SU-DHL-6 (cell line): ENCODE data around the gene CHST13.

Experiments
- H2AFZ ChIP-seq: fragments of 200-600 bp; sonication (generic); 2 replicates; pipeline ENCODE4 v1.6.1; 2014; ENCODE audit warnings: low read depth, mild to moderate bottlenecking, moderate library complexity, mixed read lengths, antibody characterized with exemption, low read length; ENCODE audit not compliant: severe bottlenecking
- H3F3A ChIP-seq: fragments of 200-600 bp; shearing (Covaris generic); 2 replicates; pipeline ENCODE4 v1.6.0; 2016; ENCODE audit warnings: antibody characterized with exemption, mild to moderate bottlenecking; ENCODE audit not compliant: insufficient read depth
- H3K27ac ChIP-seq: fragments of 200-600 bp; sonication (generic); 2 replicates; pipeline ENCODE4 v1.5.1; 2016; ENCODE audit warnings: low read depth, mild to moderate bottlenecking, low read length, moderate library complexity, mixed read lengths
- H3K27me3 ChIP-seq: fragments of 200-600 bp; sonication (generic), shearing (Covaris generic); 2 replicates; pipeline ENCODE4 v1.6.0; 2014; ENCODE audit warnings: mild to moderate bottlenecking, low read length
- H3K36me3 ChIP-seq: fragments of 200-600 bp; sonication (generic); 2 replicates; pipeline ENCODE4 v1.6.1; 2014; ENCODE audit warnings: mild to moderate bottlenecking, low read length, mixed read lengths
- H3K4me2 ChIP-seq: fragments of 300-600, 200-600 bp; shearing (Covaris generic), sonication (generic); 2 replicates; pipeline ENCODE4 v1.6.0; 2014; ENCODE audit warnings: low read length, low read depth, mild to moderate bottlenecking; ENCODE audit not compliant: poor library complexity, severe bottlenecking
- H3K4me3 ChIP-seq: fragments of 200-600 bp; sonication (generic); 2 replicates; pipeline ENCODE4 v1.5.1; 2014; ENCODE audit warnings: antibody characterized with exemption, low read length, mild to moderate bottlenecking, mixed read lengths; ENCODE audit not compliant: insufficient read depth, poor library complexity, severe bottlenecking
- H3K79me2 ChIP-seq: fragments of 200-600 bp; sonication (generic); 2 replicates; pipeline ENCODE4 v1.6.1; 2014; ENCODE audit warnings: mild to moderate bottlenecking, low read length, moderate library complexity; ENCODE audit not compliant: insufficient read depth
- H3K9ac ChIP-seq: fragments of 200-600 bp; sonication (generic); 2 replicates; pipeline ENCODE4 v1.7.0; 2014; ENCODE audit warnings: mild to moderate bottlenecking, low read length
- H3K9me2 ChIP-seq: fragments of 200-600 bp; sonication (generic); replicated peaks from 2 replicates; pipeline ENCODE4 v1.6.1; 2014; ENCODE audit warnings: low read length; ENCODE audit not compliant: insufficient read depth
- H3K9me3 ChIP-seq: fragments of 200-600 bp; sonication (generic); 2 replicates; pipeline ENCODE4 v1.6.1; 2014; ENCODE audit warnings: low read length, mixed read lengths; ENCODE audit not compliant: insufficient read depth
- H4K20me1 ChIP-seq: fragments of 200-600 bp; sonication (generic); 2 replicates; pipeline ENCODE4 v1.6.1; 2014; ENCODE audit warnings: low read depth, mild to moderate bottlenecking, antibody characterized with exemption, low read length, moderate library complexity, mixed read lengths
- EZH2phosphoT487 ChIP-seq: fragments of 200-600 bp; sonication (generic), shearing (Covaris generic); conservative IDR thresholded peaks from 2 replicates; pipeline ENCODE4 v1.6.1; 2018; ENCODE audit warnings: mild to moderate bottlenecking, antibody characterized with exemption, low read length, moderate library complexity, mixed read lengths
- TF ChIP-seq, protein P1 (sequence below): fragments of 200-600 bp; sonication (generic); IDR thresholded peaks from one replicate; pipeline ENCODE4 v1.5.1; 2017; ENCODE audit warnings: antibody characterized with exemption, mild to moderate bottlenecking, low read length, moderate library complexity; ENCODE audit not compliant: insufficient read depth, poor library complexity, severe bottlenecking

CHST13 gene

DNA sequence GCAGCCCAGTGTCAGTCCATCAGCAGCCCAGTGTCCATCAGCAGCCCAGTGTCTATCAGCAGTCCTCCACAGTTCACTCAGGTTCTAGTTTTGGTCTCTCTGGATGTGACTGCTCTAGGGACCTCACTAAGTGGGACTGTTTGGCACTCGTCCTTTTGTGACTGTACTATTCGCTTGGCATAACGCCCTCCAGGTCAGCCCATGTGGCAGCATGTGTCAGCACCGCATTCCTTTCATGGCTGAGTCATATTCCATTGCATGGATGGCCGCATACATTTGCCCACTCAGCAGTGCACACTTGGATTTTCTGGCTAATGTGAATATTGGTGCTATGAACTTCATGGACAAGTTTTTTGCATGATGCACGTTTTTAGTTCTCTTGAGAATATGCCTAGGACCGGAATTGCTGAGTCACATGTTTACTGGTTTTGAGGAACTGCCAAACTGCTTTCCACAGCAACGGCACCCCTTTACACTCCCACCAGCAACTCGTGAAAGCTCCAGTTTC lies 16.4 kb downstream of the CHST13 start:
- Histone ChIP-seq H3K9me2 (no peaks in the 10 kb centered on the region), H3K4me2 (no peak overlapping the region), H2AFZ (no peak overlapping the region), H3K4me3 (no peak overlapping the region), H3F3A (no peaks in the 10 kb centered on the region), H3K9ac (no peak overlapping the region), H3K9me3 (no peaks in the 10 kb centered on the region), H3K36me3 (no peaks in the 10 kb centered on the region), H3K27ac (no peak overlapping the region), H3K79me2 (no peaks in the 10 kb centered on the region), H4K20me1 (no peaks in the 10 kb centered on the region), H3K27me3 (no peaks in the 10 kb centered on the region)
- TF ChIP-seq, protein P1, sequence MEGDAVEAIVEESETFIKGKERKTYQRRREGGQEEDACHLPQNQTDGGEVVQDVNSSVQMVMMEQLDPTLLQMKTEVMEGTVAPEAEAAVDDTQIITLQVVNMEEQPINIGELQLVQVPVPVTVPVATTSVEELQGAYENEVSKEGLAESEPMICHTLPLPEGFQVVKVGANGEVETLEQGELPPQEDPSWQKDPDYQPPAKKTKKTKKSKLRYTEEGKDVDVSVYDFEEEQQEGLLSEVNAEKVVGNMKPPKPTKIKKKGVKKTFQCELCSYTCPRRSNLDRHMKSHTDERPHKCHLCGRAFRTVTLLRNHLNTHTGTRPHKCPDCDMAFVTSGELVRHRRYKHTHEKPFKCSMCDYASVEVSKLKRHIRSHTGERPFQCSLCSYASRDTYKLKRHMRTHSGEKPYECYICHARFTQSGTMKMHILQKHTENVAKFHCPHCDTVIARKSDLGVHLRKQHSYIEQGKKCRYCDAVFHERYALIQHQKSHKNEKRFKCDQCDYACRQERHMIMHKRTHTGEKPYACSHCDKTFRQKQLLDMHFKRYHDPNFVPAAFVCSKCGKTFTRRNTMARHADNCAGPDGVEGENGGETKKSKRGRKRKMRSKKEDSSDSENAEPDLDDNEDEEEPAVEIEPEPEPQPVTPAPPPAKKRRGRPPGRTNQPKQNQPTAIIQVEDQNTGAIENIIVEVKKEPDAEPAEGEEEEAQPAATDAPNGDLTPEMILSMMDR, result no peak
- no peak for TF ChIP-seq EZH2phosphoT487

DNA sequence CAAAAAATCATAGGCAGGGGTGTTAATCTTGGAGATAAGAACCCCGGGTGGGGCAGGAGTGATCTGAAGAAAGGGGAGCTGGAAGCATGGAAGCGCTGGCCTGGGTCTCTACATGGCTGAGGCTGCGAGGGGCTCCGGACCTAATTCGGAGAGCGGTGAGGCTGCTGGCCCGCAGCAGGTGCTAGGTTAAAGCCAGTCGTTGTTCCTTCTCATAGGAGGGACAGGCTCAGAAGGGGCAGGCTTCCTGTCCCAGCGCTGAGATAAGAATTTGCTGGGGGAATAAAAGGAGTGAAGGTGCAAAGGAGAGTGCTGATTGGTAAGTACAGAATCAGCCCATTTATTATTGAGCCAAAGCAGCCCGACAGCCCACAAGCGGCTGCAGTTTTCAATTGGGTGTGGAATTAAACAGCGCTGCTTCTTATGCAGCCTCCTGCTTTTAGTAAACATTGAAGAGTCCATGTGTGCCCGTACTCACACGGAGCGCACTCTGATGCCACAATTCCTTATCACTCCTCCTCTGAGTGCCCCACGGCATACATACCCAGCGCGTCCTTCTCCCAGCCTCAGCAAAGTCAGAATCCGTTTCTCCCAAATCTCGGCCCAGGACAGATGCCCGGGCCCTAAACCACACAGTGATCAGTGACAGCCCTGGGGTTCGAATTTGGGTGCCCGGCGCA lies 17.1 kb downstream of the CHST13 start:
- H3K9ac ChIP-seq, result no peak overlapping the region
- no peaks in the 10 kb centered on the region for H3K9me2 ChIP-seq
- H4K20me1 ChIP-seq, result no peaks in the 10 kb centered on the region
- H3K27me3 ChIP-seq, result no peaks in the 10 kb centered on the region
- H3K9me3 ChIP-seq, result no peaks in the 10 kb centered on the region
- no peak overlapping the region for H3K4me3 ChIP-seq
- no peak overlapping the region for H3K27ac ChIP-seq
- H2AFZ ChIP-seq, result no peak overlapping the region
- H3F3A ChIP-seq, result no peaks in the 10 kb centered on the region
- TF ChIP-seq, protein P1, result no peak
- TF ChIP-seq EZH2phosphoT487, result no peak
- H3K4me2 ChIP-seq, result no peak overlapping the region
- no peaks in the 10 kb centered on the region for H3K36me3 ChIP-seq
- no peaks in the 10 kb centered on the region for H3K79me2 ChIP-seq

DNA sequence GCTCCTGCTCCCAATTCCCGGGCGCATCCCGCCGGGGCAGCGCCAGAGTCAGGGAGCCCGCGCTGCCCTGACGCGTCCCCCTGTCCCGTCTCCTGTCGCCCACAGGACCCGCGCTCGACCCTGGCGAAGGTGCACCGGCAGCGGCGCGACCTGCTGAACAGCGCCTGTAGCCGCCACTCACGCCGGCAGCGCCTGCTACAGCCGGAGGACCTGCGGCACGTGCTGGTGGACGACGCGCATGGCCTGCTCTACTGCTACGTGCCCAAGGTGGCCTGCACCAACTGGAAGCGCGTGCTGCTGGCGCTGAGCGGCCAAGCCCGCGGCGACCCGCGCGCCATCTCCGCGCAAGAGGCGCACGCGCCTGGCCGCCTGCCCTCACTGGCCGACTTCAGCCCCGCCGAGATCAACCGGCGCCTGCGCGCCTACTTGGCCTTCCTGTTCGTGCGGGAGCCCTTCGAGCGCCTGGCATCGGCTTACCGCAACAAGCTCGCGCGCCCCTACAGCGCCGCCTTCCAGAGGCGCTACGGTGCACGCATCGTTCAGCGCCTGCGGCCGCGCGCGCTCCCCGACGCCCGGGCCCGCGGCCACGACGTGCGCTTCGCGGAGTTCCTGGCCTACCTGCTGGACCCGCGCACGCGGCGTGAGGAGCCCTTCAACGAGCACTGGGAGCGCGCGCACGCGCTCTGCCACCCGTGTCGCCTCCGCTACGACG lies 17.8 kb downstream of the CHST13 start:
- no peaks in the 10 kb centered on the region for H3K79me2 ChIP-seq
- H2AFZ ChIP-seq, result no peak overlapping the region
- H3K4me2 ChIP-seq, result no peak overlapping the region
- no peaks in the 10 kb centered on the region for H3K27me3 ChIP-seq
- no peak overlapping the region for H3K4me3 ChIP-seq
- no peak overlapping the region for H3K27ac ChIP-seq
- H3K9ac ChIP-seq, result no peak overlapping the region
- TF ChIP-seq, protein P1, result no peak
- TF ChIP-seq EZH2phosphoT487, result no peak
- no peaks in the 10 kb centered on the region for H3K36me3 ChIP-seq
- H4K20me1 ChIP-seq, result no peaks in the 10 kb centered on the region
- no peaks in the 10 kb centered on the region for H3F3A ChIP-seq
- no peaks in the 10 kb centered on the region for H3K9me3 ChIP-seq
- H3K9me2 ChIP-seq, result no peaks in the 10 kb centered on the region
